ENCODE results near the gene THSD7B.

DNA sequence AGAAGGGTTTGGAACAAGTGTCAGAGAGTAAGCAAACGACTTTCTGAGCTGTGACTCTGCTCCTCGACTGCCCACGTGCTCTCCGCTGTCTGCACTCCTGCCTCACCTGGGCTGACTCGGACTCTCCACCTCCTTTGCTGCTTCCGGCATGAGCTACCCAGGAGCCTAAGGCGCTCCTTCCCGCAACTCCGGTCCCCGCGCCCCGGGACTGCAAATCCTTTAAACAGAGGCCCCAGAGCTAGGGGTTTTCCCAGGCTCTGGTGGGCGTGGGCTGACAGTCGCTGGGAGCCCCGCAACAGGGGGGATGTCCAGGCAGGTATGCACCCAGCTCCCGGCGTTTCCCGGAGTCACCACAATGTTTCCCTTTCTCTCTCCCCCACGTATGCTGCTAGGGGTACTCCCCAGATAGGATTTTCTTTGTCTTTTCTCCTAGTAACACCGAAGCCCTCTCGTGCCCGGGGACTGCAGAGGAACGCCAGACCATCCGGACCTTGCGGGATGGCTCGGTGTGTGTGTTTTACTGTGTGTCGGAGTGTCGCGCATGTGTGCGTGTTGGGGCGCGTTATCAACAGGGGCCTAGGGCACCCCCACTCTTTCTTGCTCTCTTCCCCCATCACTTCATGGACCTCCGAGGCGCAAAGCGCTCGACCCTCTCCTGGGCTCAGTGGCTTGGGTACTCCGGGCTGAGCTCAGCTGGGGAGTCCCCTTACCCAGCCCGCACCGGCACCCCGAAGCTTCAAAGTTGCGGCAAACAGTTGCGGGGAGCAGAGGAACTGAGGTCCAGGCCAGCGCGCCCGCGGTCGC is 691 bp upstream of the THSD7B start:
- TF ChIP-seq, protein P1, sequence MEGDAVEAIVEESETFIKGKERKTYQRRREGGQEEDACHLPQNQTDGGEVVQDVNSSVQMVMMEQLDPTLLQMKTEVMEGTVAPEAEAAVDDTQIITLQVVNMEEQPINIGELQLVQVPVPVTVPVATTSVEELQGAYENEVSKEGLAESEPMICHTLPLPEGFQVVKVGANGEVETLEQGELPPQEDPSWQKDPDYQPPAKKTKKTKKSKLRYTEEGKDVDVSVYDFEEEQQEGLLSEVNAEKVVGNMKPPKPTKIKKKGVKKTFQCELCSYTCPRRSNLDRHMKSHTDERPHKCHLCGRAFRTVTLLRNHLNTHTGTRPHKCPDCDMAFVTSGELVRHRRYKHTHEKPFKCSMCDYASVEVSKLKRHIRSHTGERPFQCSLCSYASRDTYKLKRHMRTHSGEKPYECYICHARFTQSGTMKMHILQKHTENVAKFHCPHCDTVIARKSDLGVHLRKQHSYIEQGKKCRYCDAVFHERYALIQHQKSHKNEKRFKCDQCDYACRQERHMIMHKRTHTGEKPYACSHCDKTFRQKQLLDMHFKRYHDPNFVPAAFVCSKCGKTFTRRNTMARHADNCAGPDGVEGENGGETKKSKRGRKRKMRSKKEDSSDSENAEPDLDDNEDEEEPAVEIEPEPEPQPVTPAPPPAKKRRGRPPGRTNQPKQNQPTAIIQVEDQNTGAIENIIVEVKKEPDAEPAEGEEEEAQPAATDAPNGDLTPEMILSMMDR (IDR thresholded peaks at IDR 0.05; ENCODE audit: low read length): no peak
- TF ChIP-seq EZH2 (IDR thresholded peaks at IDR 0.05; ENCODE audit: borderline replicate concordance, low read length): no peak
